Neural progenitor cell (in vitro differentiated cells): Measurements from ENCODE around the gene MAPKAPK3.

Source experiments
- EZH2phosphoT487 ChIP-seq: fragments of 200-600 bp; sonication (generic); IDR thresholded peaks from 2 replicates; pipeline ENCODE4 v1.6.1; 2017; ENCODE audit warnings: antibody characterized with exemption
- TF ChIP-seq, protein P1 (sequence below): fragments of 200-600 bp; sonication (generic); IDR thresholded peaks from 2 replicates; pipeline ENCODE4 v1.5.1; 2017; ENCODE audit warnings: antibody characterized with exemption, mild to moderate bottlenecking

DNA sequence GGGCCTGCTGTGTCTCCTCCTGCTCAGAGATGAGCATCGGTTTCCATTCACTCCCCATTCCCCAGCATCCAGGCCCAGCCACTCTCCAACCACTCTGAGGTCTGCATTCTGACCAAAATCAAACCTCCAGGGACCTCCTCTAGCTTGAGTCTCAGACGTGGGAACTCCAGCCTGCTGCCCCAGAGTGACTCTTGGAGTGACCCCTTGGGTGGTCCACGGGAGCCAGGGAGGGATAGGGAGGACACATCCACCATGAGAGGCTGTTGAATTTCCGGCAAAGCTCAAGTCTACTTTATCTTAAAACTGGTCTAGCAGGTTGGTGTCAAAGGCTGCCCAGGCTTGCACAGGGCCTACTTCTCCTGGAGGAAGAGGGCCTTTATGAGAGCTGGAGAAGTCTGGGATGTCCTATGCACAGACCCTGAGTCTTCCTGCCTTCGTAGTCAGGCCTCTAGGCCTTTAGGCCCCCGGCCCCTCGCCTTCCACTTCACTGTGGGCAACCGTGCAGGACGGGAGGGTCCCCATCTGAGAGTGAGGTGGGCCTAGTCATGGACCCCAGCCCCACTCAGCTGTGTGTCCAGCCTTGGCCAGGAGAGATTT is 14.3 kb upstream of the MAPKAPK3 start:
- TF ChIP-seq, protein P1, sequence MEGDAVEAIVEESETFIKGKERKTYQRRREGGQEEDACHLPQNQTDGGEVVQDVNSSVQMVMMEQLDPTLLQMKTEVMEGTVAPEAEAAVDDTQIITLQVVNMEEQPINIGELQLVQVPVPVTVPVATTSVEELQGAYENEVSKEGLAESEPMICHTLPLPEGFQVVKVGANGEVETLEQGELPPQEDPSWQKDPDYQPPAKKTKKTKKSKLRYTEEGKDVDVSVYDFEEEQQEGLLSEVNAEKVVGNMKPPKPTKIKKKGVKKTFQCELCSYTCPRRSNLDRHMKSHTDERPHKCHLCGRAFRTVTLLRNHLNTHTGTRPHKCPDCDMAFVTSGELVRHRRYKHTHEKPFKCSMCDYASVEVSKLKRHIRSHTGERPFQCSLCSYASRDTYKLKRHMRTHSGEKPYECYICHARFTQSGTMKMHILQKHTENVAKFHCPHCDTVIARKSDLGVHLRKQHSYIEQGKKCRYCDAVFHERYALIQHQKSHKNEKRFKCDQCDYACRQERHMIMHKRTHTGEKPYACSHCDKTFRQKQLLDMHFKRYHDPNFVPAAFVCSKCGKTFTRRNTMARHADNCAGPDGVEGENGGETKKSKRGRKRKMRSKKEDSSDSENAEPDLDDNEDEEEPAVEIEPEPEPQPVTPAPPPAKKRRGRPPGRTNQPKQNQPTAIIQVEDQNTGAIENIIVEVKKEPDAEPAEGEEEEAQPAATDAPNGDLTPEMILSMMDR: no peak
- TF ChIP-seq EZH2phosphoT487: no peak
